Cardiac fibroblast (primary cell): ENCODE data around the gene XYLT2.

Source experiments
- DNase-seq, 2 donors: peaks; one replicate each; pipeline versions ENCODE4 v3.0.0 to v3.0.0-alpha.2; 2010; ENCODE audit warnings: low read depth in 2 of 2
- H3K4me3 ChIP-seq, 2 donors: replicated peaks in 1 of 2; 1 replicate in 1 of 2; 2 replicates in 1 of 2; pipeline ENCODE4 v1.5.1; 2011; ENCODE audit warnings: low read depth in 2 of 2, low read length in 2 of 2, mild to moderate bottlenecking in 2 of 2, moderate library complexity in 1 of 2
- CTCF ChIP-seq: IDR thresholded peaks from one replicate; pipeline ENCODE4 v1.5.1; 2011; ENCODE audit warnings: low read depth, mild to moderate bottlenecking, low read length, inconsistent platforms

The XYLT2 gene

GRCh38 chr17:50322271-50322670 is 23.7 kb upstream of the XYLT2 start:
- H3K4me3 ChIP-seq = no peak overlapping the region
- no peak for TF ChIP-seq CTCF
- no peak for DNase-seq

GRCh38 chr17:50323060-50323459 is 22.9 kb upstream of the XYLT2 start:
- no peak for TF ChIP-seq CTCF
- DNase-seq = no peak
- H3K4me3 ChIP-seq = no peak overlapping the region

GRCh38 chr17:50325906-50326305 is 20.0 kb upstream of the XYLT2 start:
- no peak for DNase-seq
- H3K4me3 ChIP-seq = no peak overlapping the region
- TF ChIP-seq CTCF = no peak

- DNase-seq = no peak
- no peak overlapping the region for H3K4me3 ChIP-seq
- TF ChIP-seq CTCF = no peak
Measured at GRCh38 chr17:50326831-50327364, 19.0 kb upstream of the XYLT2 start.

- no peak for TF ChIP-seq CTCF
- DNase-seq = no peak
- H3K4me3 ChIP-seq = no peak overlapping the region
Measured at GRCh38 chr17:50328363-50329325, 17.3 kb upstream of the XYLT2 start.

- TF ChIP-seq CTCF = no peak
- no peak overlapping the region for H3K4me3 ChIP-seq
- DNase-seq = no peak
Measured at GRCh38 chr17:50329716-50330115, 16.2 kb upstream of the XYLT2 start.
